ENCODE results near the gene SNAP23. TPM values are rescaled to one million over a fixed set of nuclear protein-coding genes. Genes with fewer than 3 reads are reported as not detected.

The SNAP23 gene
- total RNA-seq, 3 donors from 2014 or later: 65.3 to 97.9 (median 90.3) TPM

- DNase-seq (peak; percentile 85 to 92 (median 89)), ATAC-seq (peak; percentile 99)
- intact Hi-C loops (cut with DNase I, micrococcal nuclease): no loop called here
- no peak for TF ChIP-seq CTCF (IDR thresholded peaks at IDR 0.05)
- Histone ChIP-seq H3K4me3 (peak overlapping the region; percentile 2), H3K4me1 (ENCODE audit: low read depth) (peaks cover 7% of the 10 kb centered on the region), H3K9me3 (no peaks in the 10 kb centered on the region), H3K36me3 (ENCODE audit: low read depth) (no peaks in the 10 kb centered on the region)
Observed at GRCh38 chr15:42581272-42581730, 85.9 kb downstream of the SNAP23 start.

Other genes starting within 250 kb of the SNAP23 start
- gene GANC, start 222.4 kb upstream of the SNAP23 start, total RNA-seq: 10 to 100 TPM; 41.9 to 51.6 (median 51.3) TPM
- 10 to 100 TPM; 64.2 to 96.7 (median 93.6) TPM for gene TMEM87A, start 222.2 kb upstream of the SNAP23 start, total RNA-seq
- gene CAPN3, start 136.1 kb upstream of the SNAP23 start, total RNA-seq: 10 to 100 TPM; 11.6 to 21.5 (median 16.1) TPM
- gene ZNF106, start 4.5 kb upstream of the SNAP23 start, total RNA-seq: 10 to 100 TPM; 40.0 to 94.9 (median 45.8) TPM
- 10 to 100 TPM; 24.1 to 30.9 (median 26.6) TPM for gene LRRC57, start 53.2 kb downstream of the SNAP23 start, total RNA-seq
- gene HAUS2, start 53.2 kb downstream of the SNAP23 start, total RNA-seq: 10 to 100 TPM; 11.7 to 16.5 (median 13.4) TPM
- gene STARD9, start 80.0 kb downstream of the SNAP23 start, total RNA-seq: 10 to 100 TPM in 1 of 3 donors, 1 to 10 TPM in 2; 6.1 to 42.8 (median 8.5) TPM
- gene CDAN1, start 241.5 kb downstream of the SNAP23 start, total RNA-seq: 10 to 100 TPM in 2 of 3 donors, 1 to 10 TPM in 1; 9.2 to 22.5 (median 11.7) TPM